Body of pancreas (tissue), 4 donors: ENCODE measurements around the gene ATP9B.
"Not testable (repeated sequence)": the region's sequence is repeated elsewhere in the genome, so short reads cannot be mapped to it uniquely, and the experiment has no call there.

Experiments
- CTCF ChIP-seq, 7 experiments: fragments of 450-650 bp in 4 of 7; fragments of 200-600 bp in 3 of 7; sonication (generic) in 3 of 7; IDR thresholded peaks; one replicate each; pipeline ENCODE4 v1.5.1; 2016 to 2019; ENCODE audit warnings: antibody characterized with exemption in 7 of 7
- POLR2A ChIP-seq, 3 donors: fragments of 450-650 bp; IDR thresholded peaks; one replicate each; pipeline ENCODE4 v1.6.1; 2016; ENCODE audit warnings: antibody characterized with exemption in 3 of 3, mild to moderate bottlenecking in 2 of 3

GRCh38 chr18:79172331-79172730 is 103.1 kb downstream of the ATP9B start:
- TF ChIP-seq POLR2A, CTCF (IDR thresholded peaks at IDR 0.05): not testable (repeated sequence)
